Natural killer cell (primary cell): ENCODE measurements around the gene PTGIS. TPM values are rescaled to one million over a fixed set of nuclear protein-coding genes. Genes with fewer than 3 reads are reported as not detected.

Source experiments
- ATAC-seq, 3 donors: fragments of 150-1000 bp in 2 of 3; fragments of 200-7000 bp in 1 of 3; cut with Tn5 transposase; 1 replicate in 1 of 3; 2 replicates in 2 of 3; pipeline ENCODE4 v1.10.0; 2021; ENCODE audit warnings: mild to moderate bottlenecking in 2 of 3, moderate library complexity in 2 of 3
- DNase-seq, 2 donors: peaks; one replicate each; pipeline versions ENCODE4 v3.0.0 to v3.0.0-alpha.2; 2013 to 2021; ENCODE audit warnings: mixed read lengths in 1 of 2
- H3K27ac ChIP-seq: one replicate; pipeline ENCODE4 v1.5.1; 2013; ENCODE audit warnings: mild to moderate bottlenecking, low read length
- H3K27me3 ChIP-seq: one replicate; pipeline ENCODE4 v1.6.1; 2013; ENCODE audit warnings: low read length; ENCODE audit not compliant: control insufficient read depth, insufficient read depth
- H3K36me3 ChIP-seq: one replicate; pipeline ENCODE4 v1.6.1; 2013; ENCODE audit warnings: low read length; ENCODE audit not compliant: control insufficient read depth, insufficient read depth
- H3K4me1 ChIP-seq: one replicate; pipeline ENCODE4 v1.6.1; 2013; ENCODE audit warnings: low read length; ENCODE audit not compliant: control insufficient read depth, insufficient read depth
- H3K4me3 ChIP-seq: one replicate; pipeline ENCODE4 v1.5.1; 2013; ENCODE audit warnings: low read length
- H3K9me3 ChIP-seq: one replicate; pipeline ENCODE4 v1.6.1; 2013; ENCODE audit warnings: low read length; ENCODE audit not compliant: control insufficient read depth, insufficient read depth
- H3K27ac Mint-ChIP-seq, 2 donors: one replicate each; pipeline ENCODE4 v1.8.0; 2022; ENCODE audit warnings: mild to moderate bottlenecking in 2 of 2, mixed read lengths in 2 of 2, moderate library complexity in 1 of 2
- H3K27me3 Mint-ChIP-seq, 2 donors: one replicate each; pipeline ENCODE4 v1.8.0; 2022; ENCODE audit warnings: low read depth in 2 of 2, mixed read lengths in 2 of 2
- H3K36me3 Mint-ChIP-seq: one replicate; pipeline ENCODE4 v1.8.0; 2022; ENCODE audit warnings: mixed read lengths
- H3K4me1 Mint-ChIP-seq, 2 donors: one replicate each; pipeline ENCODE4 v1.8.0; 2022; ENCODE audit warnings: mixed read lengths in 2 of 2
- H3K4me3 Mint-ChIP-seq: one replicate; pipeline ENCODE4 v1.8.0; 2022; ENCODE audit warnings: mild to moderate bottlenecking, moderate library complexity, mixed read lengths
- H3K9me3 Mint-ChIP-seq, 2 donors: one replicate each; pipeline ENCODE4 v1.8.0; 2022; ENCODE audit warnings: mixed read lengths in 2 of 2
- CTCF ChIP-seq: fragments of 200-600 bp; IDR thresholded peaks from one replicate; pipeline ENCODE4 v1.8.0; 2022; ENCODE audit warnings: antibody characterized with exemption
- WGBS: methylation state at CpG from one replicate; pipeline ENCODE4 v1.1.7; 2013; ENCODE audit warnings: missing lambda C conversion rate; ENCODE audit not compliant: insufficient coverage; 5-methylcytosine and 5-hydroxymethylcytosine counted together
- intact Hi-C: fragments of 100-400 bp; cut with micrococcal nuclease; formaldehyde crosslinking; loops from one replicate; pipeline ENCODE4 v1.14.2; 2022
- total RNA-seq, 4 donors: library from RNA; stranded (reverse); fragments of 120-200 nt in 1 of 4; gene quantifications; one replicate each; pipeline versions ENCODE4 v1.2.3 to v1.2.4, GENCODE V29; 2013 to 2022

The PTGIS gene
- total RNA-seq, 3 donors from 2014 or later (not counting 1 experiment from before 2014, with no cell fraction given): not detected

- Histone ChIP-seq H3K27me3 (no peaks in the 10 kb centered on the region), H3K27ac (peak overlapping the region; percentile 8), H3K4me1 (peaks cover 64% of the 10 kb centered on the region), H3K9me3 (peaks cover 5% of the 10 kb centered on the region), H3K36me3 (no peaks in the 10 kb centered on the region), H3K4me3 (no peak overlapping the region)
- H3K27ac Mint-ChIP-seq: peak overlapping the region; percentile 44 to 87
- DNase-seq (no peak), ATAC-seq (no peak)
- H3K36me3 Mint-ChIP-seq: no peaks in the 10 kb centered on the region
- H3K9me3 Mint-ChIP-seq: peaks cover 0 to 3% of the 10 kb centered on the region in 2 donors
- intact Hi-C loops: no loop called here
- peak overlapping the region; percentile 47 for H3K4me3 Mint-ChIP-seq
- WGBS: 81% methylated on average over 14 of the region's 15 CpGs
- peaks cover 0 to 15% of the 10 kb centered on the region in 2 donors for H3K27me3 Mint-ChIP-seq
- TF ChIP-seq CTCF: no peak
- peaks cover 33 to 69% of the 10 kb centered on the region in 2 donors for H3K4me1 Mint-ChIP-seq
Measured at GRCh38 chr20:49593466-49594142, 25.7 kb upstream of the PTGIS start.

- Mint-ChIP-seq H3K4me3 (no peak overlapping the region), H3K9me3 (peaks cover 0 to 3% of the 10 kb centered on the region in 2 donors), H3K27me3 (peaks cover 0 to 15% of the 10 kb centered on the region in 2 donors), H3K36me3 (no peaks in the 10 kb centered on the region), H3K4me1 (peaks cover 33 to 69% of the 10 kb centered on the region in 2 donors), H3K27ac (peak overlapping the region in 1 of 2 donors; percentile 87)
- no peak for TF ChIP-seq CTCF
- Histone ChIP-seq H3K9me3 (no peaks in the 10 kb centered on the region), H3K27ac (no peak overlapping the region), H3K27me3 (no peaks in the 10 kb centered on the region), H3K36me3 (no peaks in the 10 kb centered on the region), H3K4me1 (peaks cover 59% of the 10 kb centered on the region), H3K4me3 (no peak overlapping the region)
- intact Hi-C loops: no loop called here
- DNase-seq (no peak), ATAC-seq (no peak)
Measured at GRCh38 chr20:49592120-49592519, 24.2 kb upstream of the PTGIS start.

DNA sequence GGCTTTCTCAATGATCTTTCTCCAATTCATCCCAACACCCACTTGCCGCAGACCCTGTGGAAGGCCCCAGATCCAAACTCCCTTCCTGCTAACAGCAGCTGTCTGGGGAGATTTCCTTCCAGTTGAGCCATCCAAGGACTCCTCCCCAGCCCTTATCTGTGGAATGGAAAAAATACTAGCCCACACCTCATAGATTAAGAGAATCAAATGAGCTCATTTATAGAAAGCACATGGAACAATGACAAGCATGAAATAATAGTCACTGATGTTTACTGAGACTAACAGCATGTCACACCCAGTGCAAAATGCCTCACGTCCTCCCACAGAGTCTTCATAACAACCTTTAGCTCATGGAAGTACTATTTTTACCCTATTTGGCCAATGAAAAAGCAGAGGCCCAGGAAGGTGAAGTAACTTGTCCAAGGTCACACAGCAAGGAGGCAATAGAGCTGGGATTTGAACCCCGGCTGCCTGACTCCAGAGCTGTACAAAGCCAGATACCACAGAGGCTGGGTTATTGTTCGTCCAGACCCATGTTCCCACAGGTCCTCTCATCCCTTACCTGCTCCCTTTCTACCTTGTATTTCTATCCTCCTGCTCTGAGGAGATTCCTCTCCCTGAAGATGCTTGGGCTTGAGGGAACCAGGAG lies 23.4 kb upstream of the PTGIS start:
- 90% methylated on average over 4 of the region's 4 CpGs for WGBS
- no peaks in the 10 kb centered on the region for H3K9me3 ChIP-seq
- intact Hi-C loops: no loop called here
- ATAC-seq (no peak), DNase-seq (no peak)
- Mint-ChIP-seq H3K9me3 (peaks cover 0 to 3% of the 10 kb centered on the region in 2 donors), H3K27me3 (peaks cover 0 to 15% of the 10 kb centered on the region in 2 donors), H3K27ac (peak overlapping the region in 1 of 2 donors; percentile 87), H3K4me3 (no peak overlapping the region), H3K36me3 (no peaks in the 10 kb centered on the region), H3K4me1 (peaks cover 31 to 66% of the 10 kb centered on the region in 2 donors)
- H3K4me3 ChIP-seq: no peak overlapping the region
- peaks cover 51% of the 10 kb centered on the region for H3K4me1 ChIP-seq
- TF ChIP-seq CTCF: no peak
- no peaks in the 10 kb centered on the region for H3K36me3 ChIP-seq
- H3K27ac ChIP-seq: no peak overlapping the region
- no peaks in the 10 kb centered on the region for H3K27me3 ChIP-seq
